KG1 (cell line): ENCODE results near the gene FOXP1.

Experiments
- DNase-seq: peaks from one replicate; lab custom pipeline; 2025; lab: John Stamatoyannopoulos, UW

FOXP1 gene

DNA sequence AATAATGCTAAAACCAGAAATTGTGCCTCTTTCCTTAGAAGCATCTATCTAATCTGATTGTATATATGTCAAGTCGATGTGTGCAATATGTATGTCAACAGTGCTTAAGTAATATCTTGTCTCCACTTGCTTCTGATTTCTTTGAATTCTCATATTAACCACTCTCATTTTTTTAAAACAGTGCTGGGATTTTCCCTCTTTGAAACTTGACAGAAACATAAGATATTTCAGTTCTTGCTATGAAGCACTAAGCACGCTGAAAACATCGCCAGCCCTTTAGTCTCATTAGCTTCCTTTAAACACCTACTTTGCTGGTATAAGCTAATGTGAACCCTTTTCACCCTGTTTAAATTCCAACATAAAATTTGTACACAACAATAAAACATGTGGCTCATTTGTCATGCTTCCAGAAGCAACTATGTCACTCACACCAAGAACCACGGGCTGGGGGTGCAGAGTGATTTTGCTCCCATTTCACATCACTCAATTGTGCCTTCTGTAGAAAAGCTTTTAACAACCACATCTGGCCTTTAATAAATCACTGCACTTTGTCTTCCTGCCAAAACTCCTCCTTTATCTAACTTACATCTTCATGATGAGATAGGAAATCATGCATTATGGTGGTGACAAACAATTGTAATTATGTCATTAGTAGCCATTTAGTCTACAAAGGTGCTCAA is 185.2 kb downstream of the FOXP1 start:
- DNase-seq = no peak

- no peak for DNase-seq
Observed at GRCh38 chr3:71397726-71398125, 185.8 kb downstream of the FOXP1 start.

GRCh38 chr3:71397046-71397445 is 186.5 kb downstream of the FOXP1 start:
- DNase-seq = no peak

GRCh38 chr3:71395927-71396695 is 187.4 kb downstream of the FOXP1 start:
- DNase-seq = no peak

DNA sequence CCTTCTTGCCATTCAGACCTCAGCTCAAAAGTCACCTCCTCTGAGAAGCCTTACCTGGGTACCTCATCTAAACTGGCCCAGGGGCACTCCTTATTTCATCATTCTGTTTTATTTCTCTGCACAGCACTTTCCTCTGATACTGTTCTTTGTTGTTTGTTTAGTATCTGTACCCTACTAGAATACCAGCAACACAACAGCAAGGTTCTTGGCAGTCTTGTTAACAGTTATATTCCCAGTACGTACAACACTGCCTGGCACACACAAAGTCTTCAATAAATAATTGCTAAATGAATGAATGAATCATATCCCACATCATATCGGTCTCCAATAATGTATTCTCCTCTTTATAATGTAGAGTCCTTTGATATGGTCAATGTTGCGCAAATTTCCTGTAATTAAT is 188.1 kb downstream of the FOXP1 start:
- DNase-seq = no peak

DNA sequence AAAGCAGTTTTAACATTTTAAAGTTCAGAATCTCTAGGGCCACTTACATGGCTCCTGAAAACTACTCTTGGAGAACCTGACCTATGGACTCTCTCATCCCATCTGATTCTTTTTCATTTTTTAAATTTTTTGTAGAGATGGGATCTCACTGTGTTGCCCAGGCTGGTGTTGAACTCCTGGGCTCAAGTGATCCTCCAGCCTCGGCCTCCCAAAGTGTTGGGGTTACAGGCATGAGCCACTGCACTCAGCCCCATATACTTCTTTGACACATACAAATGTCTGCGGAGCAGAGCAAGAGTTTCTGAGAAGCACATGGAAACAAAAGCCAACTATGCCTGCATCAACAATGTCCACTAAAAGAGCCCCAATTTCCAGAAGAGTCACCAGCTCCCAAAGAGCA is 189.8 kb downstream of the FOXP1 start:
- DNase-seq = no peak

GRCh38 chr3:71393093-71393492 is 190.4 kb downstream of the FOXP1 start:
- no peak for DNase-seq

GRCh38 chr3:71392251-71392650 is 191.3 kb downstream of the FOXP1 start:
- DNase-seq = no peak

DNA sequence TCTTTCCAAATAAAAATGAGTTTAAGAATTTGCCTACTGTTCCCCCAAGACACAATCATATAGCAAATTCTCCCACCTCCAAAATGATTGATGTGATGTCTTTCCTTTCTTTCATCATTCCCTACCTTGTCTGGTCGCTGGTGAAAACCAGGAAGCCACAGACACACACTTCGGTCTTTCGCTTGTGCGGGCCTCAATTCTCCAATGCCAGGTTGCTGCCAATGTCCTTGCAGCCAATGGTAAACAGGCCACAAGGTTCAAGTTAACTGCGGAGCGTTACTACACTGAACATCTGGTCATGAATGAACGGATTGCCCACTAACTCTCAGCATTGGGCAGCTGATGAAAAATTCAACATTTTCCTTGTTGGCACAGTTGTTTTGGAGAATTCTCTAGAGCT is 192.2 kb downstream of the FOXP1 start:
- peak; percentile 68 for DNase-seq

DNA sequence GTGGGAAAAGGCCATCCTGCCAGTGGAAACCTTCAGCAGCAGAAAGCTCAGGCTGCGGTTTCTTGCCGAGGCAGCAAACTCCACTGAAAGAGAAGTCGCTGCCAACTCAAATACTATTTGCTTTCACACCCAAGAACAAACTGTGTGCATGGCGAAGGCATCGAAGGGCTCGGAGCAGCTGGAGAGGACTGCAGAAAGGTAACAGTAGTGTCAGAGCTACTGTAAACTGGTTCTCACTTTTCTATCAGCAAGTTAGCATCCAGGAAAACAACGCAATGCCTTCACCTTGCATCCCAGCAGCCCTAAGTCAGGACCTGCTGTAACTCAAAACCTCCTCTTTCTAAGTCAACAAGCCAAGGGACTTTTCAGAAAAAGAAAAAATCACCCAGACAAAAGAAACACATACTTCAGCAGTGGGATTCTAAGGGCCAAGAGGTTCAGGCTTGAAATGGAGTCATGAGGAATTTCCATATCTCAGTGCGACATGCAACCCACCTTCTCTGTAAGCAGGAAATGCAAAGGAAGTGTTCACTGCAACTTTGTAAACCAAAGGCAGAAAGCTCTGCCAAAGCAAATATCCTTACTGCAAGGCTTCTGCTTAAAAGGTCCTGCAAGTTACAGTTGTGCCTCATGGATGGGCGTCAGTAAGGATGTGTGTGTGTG is 193.5 kb downstream of the FOXP1 start:
- DNase-seq = peak; percentile 52

- DNase-seq = no peak
Observed at GRCh38 chr3:71389191-71389590, 194.3 kb downstream of the FOXP1 start.

DNA sequence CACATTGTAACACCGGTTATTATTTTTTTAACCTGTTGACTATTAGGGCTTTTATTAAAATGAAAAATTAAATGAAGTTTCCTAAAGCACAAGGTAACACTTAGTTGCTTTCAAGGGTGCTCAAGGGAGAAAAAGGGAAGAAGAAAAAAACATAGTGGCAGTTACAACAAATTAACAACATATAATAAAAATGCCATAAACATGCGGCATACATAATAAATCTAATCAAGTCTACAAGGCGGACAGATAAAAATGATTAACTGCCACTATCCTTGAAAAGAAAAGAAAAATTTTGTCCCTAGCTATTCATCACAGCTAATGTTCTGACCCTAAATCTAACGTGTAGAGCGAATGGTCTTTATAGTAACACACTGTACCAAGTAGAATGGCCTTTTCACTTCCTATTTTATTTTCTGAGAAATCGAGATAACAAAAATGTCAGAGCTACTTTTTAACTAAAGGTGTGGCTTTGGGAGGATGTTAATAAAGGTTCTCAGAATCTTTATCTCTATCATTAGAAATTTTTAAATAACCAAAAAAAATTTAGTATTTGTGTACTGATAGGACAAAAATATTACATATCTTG is 194.9 kb downstream of the FOXP1 start:
- no peak for DNase-seq

DNA sequence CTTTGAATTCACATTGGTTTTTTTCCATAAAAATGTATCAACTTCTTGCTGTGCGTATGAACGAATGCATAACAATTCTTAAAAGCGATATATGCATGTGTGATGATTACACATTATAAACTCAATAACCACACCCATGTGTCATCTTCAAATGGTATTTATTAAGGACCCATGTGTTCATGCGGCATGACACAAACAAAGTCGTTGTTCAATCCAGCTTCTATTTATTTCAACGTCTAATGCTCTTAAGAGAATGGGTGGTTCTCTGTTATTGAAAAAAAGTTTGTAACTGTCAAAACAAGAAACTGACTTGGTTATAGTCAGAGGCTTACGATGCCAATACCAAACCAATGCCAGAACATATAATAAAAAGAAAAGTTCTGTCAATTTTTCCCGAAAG is 195.9 kb downstream of the FOXP1 start:
- no peak for DNase-seq

DNA sequence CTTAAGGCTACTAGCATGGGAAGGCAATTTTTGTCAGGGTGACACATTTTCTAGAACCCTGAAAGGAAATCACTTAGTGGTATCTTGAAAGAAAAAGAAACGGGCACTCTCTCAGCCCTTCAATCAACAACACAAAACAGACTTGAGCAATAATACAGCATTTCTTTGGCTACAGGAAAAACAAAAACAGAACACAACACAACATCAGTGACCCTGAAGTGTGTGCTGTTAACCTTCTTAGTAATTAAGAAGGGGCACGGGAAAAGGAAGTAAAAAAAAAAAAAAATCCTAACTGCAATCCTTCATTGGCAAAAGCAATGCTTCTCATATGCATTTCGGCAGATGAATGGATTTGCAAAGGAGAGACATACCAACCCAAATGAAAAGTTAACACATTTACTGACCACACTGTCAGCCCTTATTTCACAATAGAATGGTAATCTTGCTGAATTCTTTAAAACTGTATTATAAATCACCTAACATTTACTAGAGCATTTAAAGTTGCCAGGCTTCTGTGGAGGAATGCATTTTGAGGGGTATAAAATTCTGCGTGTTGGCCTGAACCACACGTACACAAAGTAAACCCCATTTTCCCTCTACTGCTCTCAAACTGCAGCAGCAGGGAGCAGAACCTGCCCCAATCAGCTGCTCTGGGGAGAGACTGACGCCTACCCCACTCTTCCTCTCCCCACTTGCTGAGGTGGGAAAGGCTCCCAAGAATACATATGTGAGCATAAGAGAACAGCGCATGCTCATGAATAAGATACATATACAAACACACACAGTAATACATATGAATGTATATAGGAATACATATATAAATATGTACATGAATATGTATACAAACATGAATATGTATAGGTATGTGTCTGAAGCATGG is 198.5 kb downstream of the FOXP1 start:
- no peak for DNase-seq

DNA sequence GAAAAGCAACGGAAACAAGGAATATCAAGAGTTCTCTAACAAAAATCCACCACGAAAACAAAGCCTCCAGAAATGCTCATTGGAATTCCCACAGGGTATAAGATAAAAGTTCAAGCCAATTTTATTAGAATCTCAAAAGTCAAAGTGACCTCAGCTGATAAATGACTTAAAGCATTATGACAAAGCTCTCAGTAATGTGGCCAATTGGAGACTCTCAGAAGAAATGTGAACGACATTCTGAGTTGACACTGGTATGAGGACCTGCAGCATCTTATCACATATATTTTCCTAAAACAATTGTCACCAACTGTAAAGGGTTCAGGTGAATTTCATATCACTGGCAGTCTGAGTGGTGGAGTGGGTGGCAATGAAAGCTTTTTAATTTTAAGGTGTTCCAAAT is 199.1 kb downstream of the FOXP1 start:
- no peak for DNase-seq

GRCh38 chr3:71380096-71380495 is 203.4 kb downstream of the FOXP1 start:
- DNase-seq = no peak

DNA sequence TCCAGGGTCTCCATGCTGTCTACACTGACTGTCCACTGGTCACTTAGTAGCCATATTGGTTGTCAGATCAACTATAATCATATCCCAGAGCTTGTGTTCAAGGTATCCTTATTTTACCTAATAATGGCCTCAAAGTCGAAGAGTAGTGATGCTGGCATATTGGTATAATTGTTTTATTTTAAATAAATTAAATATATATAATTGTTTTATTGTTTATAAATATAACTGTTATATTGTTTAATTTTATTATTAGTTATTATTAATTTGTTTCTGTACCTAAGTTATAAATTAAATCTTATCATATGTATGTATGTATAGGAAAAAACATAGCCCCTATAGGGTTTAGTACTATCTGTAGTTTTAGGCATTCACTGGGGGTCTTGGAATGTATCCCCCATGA is 205.0 kb downstream of the FOXP1 start:
- DNase-seq = no peak

DNA sequence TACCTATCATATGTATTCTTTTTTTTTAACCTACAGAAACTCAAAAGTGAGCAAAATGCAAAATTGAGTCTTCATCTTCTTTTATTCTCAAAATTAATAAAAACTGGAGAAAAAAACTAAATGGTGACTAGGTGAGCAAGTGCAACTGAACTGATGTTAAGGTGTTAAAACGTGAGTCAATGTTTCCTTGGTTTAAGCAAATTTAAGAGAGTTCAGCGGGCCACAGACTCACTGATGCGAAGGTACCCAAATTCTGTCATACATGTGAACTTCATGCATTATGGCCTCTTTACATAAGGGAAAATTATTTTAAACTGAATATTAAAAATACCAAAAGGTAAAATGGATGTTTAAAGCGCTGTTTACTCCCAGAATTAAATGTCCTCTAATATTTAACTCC is 206.6 kb downstream of the FOXP1 start:
- DNase-seq = no peak

- DNase-seq = no peak
Observed at GRCh38 chr3:71376503-71376902, 207.0 kb downstream of the FOXP1 start.

DNA sequence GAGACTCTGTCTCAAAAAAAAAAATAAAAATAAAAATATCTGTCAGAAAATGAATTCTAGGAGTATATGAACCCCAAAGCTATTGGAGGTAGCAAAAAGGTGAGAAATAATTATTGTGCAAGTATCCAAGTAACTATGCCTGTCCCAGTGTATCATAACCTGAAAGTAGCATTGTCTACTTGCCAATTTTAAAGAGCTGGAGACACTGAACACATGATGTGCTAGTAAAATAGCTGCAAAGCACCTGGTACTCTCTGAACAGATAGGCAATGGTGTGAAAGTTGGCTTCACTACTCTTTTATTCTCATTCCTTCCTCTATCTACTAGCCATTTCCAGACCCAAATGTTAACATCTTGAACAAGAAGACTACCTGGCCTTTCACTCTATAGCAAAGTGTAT is 208.9 kb downstream of the FOXP1 start:
- DNase-seq = no peak

- no peak for DNase-seq
Observed at GRCh38 chr3:71372911-71373637, 210.5 kb downstream of the FOXP1 start.
